H1 (cell line): ENCODE data around the gene KCMF1.

Experiments
- CHD2 ChIP-seq: IDR thresholded peaks from 2 replicates; pipeline ENCODE4 v1.6.1; 2012; ENCODE audit warnings: low read length, improper control_type of control experiment
- EGR1 ChIP-seq: IDR thresholded peaks from 2 replicates; pipeline ENCODE4 v1.6.1; 2011; ENCODE audit warnings: low read depth, low read length, borderline replicate concordance
- EZH2 ChIP-seq: fragments of 200-600 bp; sonication (generic); IDR thresholded peaks from 2 replicates; pipeline ENCODE4 v1.7.1; 2012; ENCODE audit warnings: low read depth, mild to moderate bottlenecking, moderate library complexity, low read length, inconsistent platforms; ENCODE audit not compliant: severe bottlenecking
- POLR2A ChIP-seq, 2 experiments: IDR thresholded peaks; 1 replicate in 1 of 2; 2 replicates in 1 of 2; pipeline ENCODE4 v1.6.1; 2011; ENCODE audit warnings: low read depth in 2 of 2, low read length in 2 of 2, mild to moderate bottlenecking in 2 of 2; ENCODE audit errors: control extremely low read depth in 1 of 2
- TF ChIP-seq, protein P1 (sequence below), 3 experiments: IDR thresholded peaks; 1 replicate in 2 of 3; 2 replicates in 1 of 3; pipeline versions ENCODE4 v1.5.1 to v1.6.1; 2011; ENCODE audit warnings: low read length in 3 of 3, mild to moderate bottlenecking in 3 of 3, inconsistent platforms in 2 of 3, low read depth in 1 of 3, moderate library complexity in 1 of 3; ENCODE audit not compliant: insufficient read depth in 1 of 3; ENCODE audit errors: control extremely low read depth in 1 of 3
- TF ChIP-seq, protein P2 (sequence below): IDR thresholded peaks from 2 replicates; pipeline ENCODE4 v1.6.1; 2012; ENCODE audit warnings: inconsistent platforms

DNA sequence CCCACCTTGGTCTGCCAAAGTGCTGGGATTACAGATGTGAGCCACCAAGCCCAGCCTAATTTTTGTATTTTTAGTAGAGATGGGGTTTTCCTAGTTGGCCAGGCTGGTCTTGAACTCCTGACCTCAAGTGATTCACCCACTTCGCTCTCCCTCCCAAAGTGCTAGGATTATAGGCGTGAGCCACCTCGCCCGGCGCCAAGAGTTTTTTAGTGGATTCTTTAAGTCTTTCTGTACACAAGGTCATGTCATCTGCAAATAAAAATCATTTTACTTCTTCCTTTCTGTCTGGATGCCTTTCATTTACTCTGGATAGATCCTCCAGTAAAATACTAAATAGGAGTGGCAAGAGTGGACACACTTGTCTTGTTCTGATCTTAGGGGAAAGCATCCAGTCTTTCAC is 61.7 kb downstream of the KCMF1 start:
- TF ChIP-seq POLR2A (IDR thresholded peaks at IDR 0.05; ENCODE audit: control extremely low read depth in 1 of 2, low read depth in 2 of 2, low read length in 2 of 2) (no peak), EZH2 (no peak), EGR1 (no peak), CHD2 (no peak)
- TF ChIP-seq, protein P1, sequence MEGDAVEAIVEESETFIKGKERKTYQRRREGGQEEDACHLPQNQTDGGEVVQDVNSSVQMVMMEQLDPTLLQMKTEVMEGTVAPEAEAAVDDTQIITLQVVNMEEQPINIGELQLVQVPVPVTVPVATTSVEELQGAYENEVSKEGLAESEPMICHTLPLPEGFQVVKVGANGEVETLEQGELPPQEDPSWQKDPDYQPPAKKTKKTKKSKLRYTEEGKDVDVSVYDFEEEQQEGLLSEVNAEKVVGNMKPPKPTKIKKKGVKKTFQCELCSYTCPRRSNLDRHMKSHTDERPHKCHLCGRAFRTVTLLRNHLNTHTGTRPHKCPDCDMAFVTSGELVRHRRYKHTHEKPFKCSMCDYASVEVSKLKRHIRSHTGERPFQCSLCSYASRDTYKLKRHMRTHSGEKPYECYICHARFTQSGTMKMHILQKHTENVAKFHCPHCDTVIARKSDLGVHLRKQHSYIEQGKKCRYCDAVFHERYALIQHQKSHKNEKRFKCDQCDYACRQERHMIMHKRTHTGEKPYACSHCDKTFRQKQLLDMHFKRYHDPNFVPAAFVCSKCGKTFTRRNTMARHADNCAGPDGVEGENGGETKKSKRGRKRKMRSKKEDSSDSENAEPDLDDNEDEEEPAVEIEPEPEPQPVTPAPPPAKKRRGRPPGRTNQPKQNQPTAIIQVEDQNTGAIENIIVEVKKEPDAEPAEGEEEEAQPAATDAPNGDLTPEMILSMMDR (IDR thresholded peaks at IDR 0.05; ENCODE audit: control extremely low read depth in 1 of 3, insufficient read depth in 1 of 3, low read depth in 1 of 3, low read length in 3 of 3) = no peak
- TF ChIP-seq, protein P2, sequence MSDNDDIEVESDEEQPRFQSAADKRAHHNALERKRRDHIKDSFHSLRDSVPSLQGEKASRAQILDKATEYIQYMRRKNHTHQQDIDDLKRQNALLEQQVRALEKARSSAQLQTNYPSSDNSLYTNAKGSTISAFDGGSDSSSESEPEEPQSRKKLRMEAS = no peak
